A549 (cell line): ENCODE measurements around the gene TSKU. TPM values are rescaled to one million over a fixed set of nuclear protein-coding genes. Genes with fewer than 3 reads are reported as not detected.

Experiments
- ATAC-seq, 2 experiments: fragments of 200-7000 bp in 1 of 2; fragments of >200 bp in 1 of 2; cut with Nextera tagmentation in 1 of 2; cut with Tn5 transposase in 1 of 2; 3 replicates each; pipeline versions ENCODE4 v1.8.0 to v1.9.1; 2018 to 2020; ENCODE audit warnings: mild to moderate bottlenecking in 1 of 2, moderate library complexity in 1 of 2
- CTCF ChIA-PET: fragments of 300-600 bp; sonication (Branson Sonifier 250); formaldehyde crosslinking; extraction: SDS; loops from one replicate; lab custom pipeline; 2021; ENCODE audit warnings: antibody characterized with exemption, inconsistent platforms; lab: Yijun Ruan, JAX
- POLR2A ChIA-PET: fragments of 350-600 bp; formaldehyde crosslinking; extraction: SDS; loops from one replicate; lab custom pipeline; 2021; ENCODE audit warnings: antibody characterized with exemption, inconsistent platforms; lab: Yijun Ruan, JAX
- DNase-seq, 2 experiments: peaks; one replicate each; pipeline versions ENCODE4 v3.0.0 to v3.0.0-alpha.2; 2011 to 2016; ENCODE audit warnings: low read depth in 1 of 2, low spot score in 1 of 2
- FAIRE-seq: peaks from 2 replicates; lab custom pipeline; 2011; peaks lifted over from hg19 to GRCh38; lab: Jason Lieb, UNC
- H3K27ac ChIP-seq, 2 experiments: fragments of >200 bp; sonication (Bioruptor Twin); formaldehyde crosslinking; 3 replicates each; pipeline ENCODE4 v1.5.1; 2016 to 2017
- H3K4me1 ChIP-seq: fragments of >200 bp; sonication (Bioruptor Twin); formaldehyde crosslinking; 3 replicates; pipeline ENCODE4 v1.6.1; 2016
- H3K4me2 ChIP-seq: fragments of >200 bp; sonication (Bioruptor Twin); formaldehyde crosslinking; 3 replicates; pipeline ENCODE4 v1.6.1; 2016
- H3K4me3 ChIP-seq: fragments of >200 bp; sonication (Bioruptor Twin); formaldehyde crosslinking; 3 replicates; pipeline ENCODE4 v1.5.1; 2016
- H3K9me3 ChIP-seq: fragments of >200 bp; sonication (Bioruptor Twin); formaldehyde crosslinking; 3 replicates; pipeline ENCODE4 v1.6.1; 2016
- BHLHE40 ChIP-seq: IDR thresholded peaks from 2 replicates; pipeline ENCODE4 v1.6.1; 2012; ENCODE audit warnings: low read depth, low read length, inconsistent platforms
- CBX2 ChIP-seq: fragments of 200-600 bp; sonication (generic); IDR thresholded peaks from 2 replicates; pipeline ENCODE4 v1.6.1; 2016; ENCODE audit warnings: low read depth, mild to moderate bottlenecking, borderline replicate concordance
- CBX8 ChIP-seq: fragments of 200-600 bp; sonication (generic); IDR thresholded peaks from 2 replicates; pipeline ENCODE4 v1.6.1; 2016
- CHD2 ChIP-seq: fragments of 150-350 bp; IDR thresholded peaks from 2 replicates; pipeline ENCODE4 v1.6.1; 2014; ENCODE audit warnings: low read length; ENCODE audit not compliant: partially characterized antibody
- CHD4 ChIP-seq: fragments of 200-600 bp; sonication (generic); IDR thresholded peaks from 2 replicates; pipeline ENCODE4 v1.6.1; 2016; ENCODE audit warnings: antibody characterized with exemption, mild to moderate bottlenecking, borderline replicate concordance
- HEYL ChIP-seq: fragments of 250-450 bp; sonication (Bioruptor Pico); IDR thresholded peaks from 2 replicates; pipeline ENCODE4 v1.8.0; 2021; ENCODE audit warnings: mild to moderate bottlenecking, moderate library complexity
- JUNB ChIP-seq: fragments of >200 bp; sonication (Bioruptor Twin); formaldehyde crosslinking; IDR thresholded peaks from 2 replicates; pipeline ENCODE4 v1.6.1; 2016
- MYC ChIP-seq: IDR thresholded peaks from 2 replicates; pipeline ENCODE4 v1.6.1; 2012; ENCODE audit warnings: mild to moderate bottlenecking, inconsistent platforms, low read length, improper control_type of control experiment, borderline replicate concordance
- NPAS2 ChIP-seq: fragments of 250-450 bp; sonication (Bioruptor Pico); IDR thresholded peaks from 2 replicates; pipeline ENCODE4 v1.8.0; 2022; ENCODE audit warnings: mild to moderate bottlenecking, moderate library complexity, borderline replicate concordance
- PHF8 ChIP-seq: fragments of 200-600 bp; sonication (generic); IDR thresholded peaks from 2 replicates; pipeline ENCODE4 v1.6.1; 2016; ENCODE audit warnings: low read depth, mild to moderate bottlenecking, antibody characterized with exemption, moderate library complexity, borderline replicate concordance
- RAD21 ChIP-seq, 2 experiments: fragments of >200 bp in 1 of 2; sonication (Bioruptor Twin) in 1 of 2; formaldehyde crosslinking in 1 of 2; IDR thresholded peaks in 1 of 2; conservative IDR thresholded peaks in 1 of 2; 2 replicates in 1 of 2; 3 replicates in 1 of 2; pipeline ENCODE4 v1.6.1; 2012 to 2018; ENCODE audit warnings: inconsistent platforms in 1 of 2
- SMC3 ChIP-seq: fragments of >200 bp; sonication (Bioruptor Twin); formaldehyde crosslinking; IDR thresholded peaks from 3 replicates; pipeline ENCODE4 v1.6.1; 2018; ENCODE audit warnings: inconsistent platforms
- ZC3H11A ChIP-seq: fragments of 450-650 bp; IDR thresholded peaks from 2 replicates; pipeline ENCODE4 v1.6.1; 2014; ENCODE audit warnings: antibody characterized with exemption, mild to moderate bottlenecking
- ZFP36 ChIP-seq: fragments of 450-650 bp; IDR thresholded peaks from 2 replicates; pipeline ENCODE4 v1.6.1; 2014; ENCODE audit warnings: borderline replicate concordance; ENCODE audit not compliant: partially characterized antibody
- WGBS: methylation state at CpG from one replicate; pipeline ENCODE4 v1.1.6; 2017; ENCODE audit errors: missing lambda C conversion rate; 5-methylcytosine and 5-hydroxymethylcytosine counted together
- polyA plus RNA-seq, 4 experiments: library from polyadenylated mRNA; depleted of rRNA in 3 of 4; stranded (reverse); fragments of >200 nt; fragmentation: RNase III in 1 of 4; extraction: RNeasy Plus Mini Kit Qiagen cat#74134 plus additional on column Dnase treatment in 1 of 4; gene quantifications; 2 replicates in 3 of 4; 3 replicates in 1 of 4; pipeline ENCODE4 v1.2.3, GENCODE V29; 2011 to 2017
- TF ChIP-seq, protein P1 (sequence below): fragments of 250-450 bp; sonication (Bioruptor Pico); IDR thresholded peaks from 2 replicates; pipeline ENCODE4 v1.5.0; 2021; ENCODE audit warnings: mild to moderate bottlenecking, moderate library complexity, borderline replicate concordance
- TF ChIP-seq, protein P2 (sequence below): IDR thresholded peaks from 2 replicates; pipeline ENCODE4 v1.6.1; 2012
- TF ChIP-seq, protein P3 (sequence below): fragments of >200 bp; sonication (Bioruptor Twin); formaldehyde crosslinking; IDR thresholded peaks from 3 replicates; pipeline ENCODE4 v1.5.1; 2016

Gene TSKU
- polyA plus RNA-seq, 2 of the 4 experiments (the other 2 are of a cell fraction) = 164 to 171 TPM

DNA sequence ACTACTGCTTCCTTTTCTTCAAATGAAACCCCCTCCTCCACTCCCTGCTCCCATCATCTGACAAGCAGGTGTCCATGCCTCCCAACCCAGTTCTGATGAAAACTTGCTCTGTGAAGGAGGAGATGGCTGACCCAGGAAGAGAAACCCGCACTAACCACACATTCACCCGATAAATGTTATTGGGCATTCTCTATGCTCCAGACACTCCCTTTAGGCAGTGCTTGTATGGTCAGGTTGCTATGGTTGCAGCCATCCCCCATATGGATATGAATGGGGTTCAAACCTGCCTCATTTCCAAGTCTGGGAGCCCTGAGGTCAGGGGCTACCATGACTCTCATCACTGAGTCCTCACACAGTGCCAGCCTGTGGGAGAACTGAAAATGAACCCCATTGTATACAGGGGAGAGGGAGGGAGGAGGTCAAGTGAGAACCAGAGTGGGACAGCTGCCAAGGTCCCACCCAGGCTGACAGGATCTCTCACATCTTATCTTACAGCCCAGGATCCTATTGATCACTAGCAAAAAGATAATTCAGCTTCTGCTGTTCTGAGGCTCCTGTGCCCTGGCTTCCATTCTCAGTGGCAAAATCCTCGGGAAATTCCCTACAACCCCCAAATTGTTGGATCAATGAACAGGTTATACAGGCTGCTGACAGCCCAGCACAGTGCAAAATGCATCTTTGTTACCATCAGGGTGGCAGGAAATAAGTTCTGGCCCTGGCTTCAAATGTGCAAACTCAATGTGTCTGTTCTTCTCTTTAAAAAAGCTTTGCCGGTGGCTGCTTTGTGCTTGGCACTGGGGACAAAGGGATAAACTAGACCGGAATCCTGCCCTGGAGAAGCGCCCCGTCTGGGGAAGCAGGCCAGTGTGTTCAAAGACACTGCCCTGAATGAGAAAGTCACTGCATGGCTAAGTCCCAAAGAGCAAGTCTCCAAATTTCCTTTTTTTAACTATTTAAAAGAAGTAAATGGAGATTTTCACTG is 54.8 kb downstream of the TSKU start:
- FAIRE-seq = no peak
- no peaks in the 10 kb centered on the region for H3K9me3 ChIP-seq
- no peak overlapping the region for H3K4me3 ChIP-seq
- WGBS = 77% methylated on average over 7 of the region's 7 CpGs
- H3K4me2 ChIP-seq = no peak overlapping the region
- H3K4me1 ChIP-seq = peaks cover 39% of the 10 kb centered on the region
- DNase-seq = no peak
- ChIA-PET CTCF (interaction anchor here (0.7 to 1.7 kb wide), 12 partner anchors 13 to 253 kb away, joined by 3 to 18 read pairs (median 3); no protein-coding TSS in a partner anchor), POLR2A (no interaction called here)
- TF ChIP-seq, protein P1, sequence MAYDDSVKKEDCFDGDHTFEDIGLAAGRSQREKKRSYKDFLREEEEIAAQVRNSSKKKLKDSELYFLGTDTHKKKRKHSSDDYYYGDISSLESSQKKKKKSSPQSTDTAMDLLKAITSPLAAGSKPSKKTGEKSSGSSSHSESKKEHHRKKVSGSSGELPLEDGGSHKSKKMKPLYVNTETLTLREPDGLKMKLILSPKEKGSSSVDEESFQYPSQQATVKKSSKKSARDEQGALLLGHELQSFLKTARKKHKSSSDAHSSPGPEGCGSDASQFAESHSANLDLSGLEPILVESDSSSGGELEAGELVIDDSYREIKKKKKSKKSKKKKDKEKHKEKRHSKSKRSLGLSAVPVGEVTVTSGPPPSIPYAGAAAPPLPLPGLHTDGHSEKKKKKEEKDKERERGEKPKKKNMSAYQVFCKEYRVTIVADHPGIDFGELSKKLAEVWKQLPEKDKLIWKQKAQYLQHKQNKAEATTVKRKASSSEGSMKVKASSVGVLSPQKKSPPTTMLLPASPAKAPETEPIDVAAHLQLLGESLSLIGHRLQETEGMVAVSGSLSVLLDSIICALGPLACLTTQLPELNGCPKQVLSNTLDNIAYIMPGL (CRISPR knock-in tag) = no peak
- TF ChIP-seq PHF8 (no peak), MYC (no peak), JUNB (no peak), HEYL (CRISPR knock-in tag) (no peak), NPAS2 (no peak), ZFP36 (no peak), BHLHE40 (no peak), CHD2 (no peak)
- TF ChIP-seq, protein P2, sequence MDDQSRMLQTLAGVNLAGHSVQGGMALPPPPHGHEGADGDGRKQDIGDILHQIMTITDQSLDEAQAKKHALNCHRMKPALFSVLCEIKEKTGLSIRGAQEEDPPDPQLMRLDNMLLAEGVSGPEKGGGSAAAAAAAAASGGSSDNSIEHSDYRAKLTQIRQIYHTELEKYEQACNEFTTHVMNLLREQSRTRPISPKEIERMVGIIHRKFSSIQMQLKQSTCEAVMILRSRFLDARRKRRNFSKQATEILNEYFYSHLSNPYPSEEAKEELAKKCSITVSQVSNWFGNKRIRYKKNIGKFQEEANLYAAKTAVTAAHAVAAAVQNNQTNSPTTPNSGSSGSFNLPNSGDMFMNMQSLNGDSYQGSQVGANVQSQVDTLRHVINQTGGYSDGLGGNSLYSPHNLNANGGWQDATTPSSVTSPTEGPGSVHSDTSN = no peak
- no peak; a peak in 2 of 6 replicates for ATAC-seq
- peak overlapping the region; percentile 39 to 51; a peak in 4 of 6 replicates for H3K27ac ChIP-seq

DNA sequence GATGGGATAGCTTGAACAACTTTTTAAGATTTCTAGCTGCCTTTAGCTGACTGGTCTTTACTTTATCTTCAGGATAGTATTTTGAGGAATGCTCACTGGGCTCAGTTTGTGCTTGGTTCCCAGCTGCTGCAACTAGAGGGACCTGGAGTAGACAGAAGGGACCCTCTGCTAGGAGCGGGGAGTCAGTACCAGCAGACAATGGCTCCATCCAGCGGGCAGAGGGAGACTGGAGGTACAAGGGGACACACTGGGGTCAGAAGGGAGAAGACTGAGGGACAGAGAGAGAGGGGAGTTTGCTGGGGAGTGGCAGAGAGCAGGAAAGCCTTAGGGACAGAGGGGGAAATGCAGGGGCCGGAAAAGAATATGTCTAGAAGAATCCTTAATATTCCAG is 55.5 kb downstream of the TSKU start:
- CTCF ChIA-PET = interaction anchor here (0.7 to 1.7 kb wide), 12 partner anchors 14 to 252 kb away, joined by 3 to 18 read pairs (median 3); no protein-coding TSS in a partner anchor
- Histone ChIP-seq H3K9me3 (no peaks in the 10 kb centered on the region), H3K27ac (peak overlapping the region; percentile 36 to 51; a peak in 3 of 6 replicates)

DNA sequence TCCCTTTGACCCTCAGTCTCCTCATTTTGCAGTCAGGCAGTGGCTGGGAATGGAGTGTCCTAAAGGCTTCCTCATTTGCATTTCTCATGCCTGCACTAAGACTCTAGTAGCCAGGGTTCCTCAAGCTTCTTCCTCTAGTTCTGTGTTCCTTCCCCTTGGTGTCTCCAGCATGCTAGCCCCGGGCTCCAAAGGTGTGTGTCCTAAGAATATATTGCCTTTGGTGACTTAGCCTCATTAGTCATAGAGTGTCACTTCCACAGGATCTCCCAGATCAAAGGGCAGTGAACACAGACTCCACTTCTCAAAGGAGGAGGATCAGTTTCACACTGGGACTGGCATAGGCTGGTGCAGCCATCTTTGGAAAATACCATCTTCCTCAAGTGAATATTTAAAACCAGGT is 56.2 kb downstream of the TSKU start:
- ChIA-PET POLR2A (no interaction called here), CTCF (interaction anchor here (1.0 to 1.6 kb wide), 4 partner anchors 28 to 116 kb away, joined by 3 to 18 read pairs (median 3); no protein-coding TSS in a partner anchor)

More for the DNA sequence above, 55.5 kb downstream of the TSKU start:
- no peak overlapping the region for H3K4me2 ChIP-seq
- TF ChIP-seq, protein P3, sequence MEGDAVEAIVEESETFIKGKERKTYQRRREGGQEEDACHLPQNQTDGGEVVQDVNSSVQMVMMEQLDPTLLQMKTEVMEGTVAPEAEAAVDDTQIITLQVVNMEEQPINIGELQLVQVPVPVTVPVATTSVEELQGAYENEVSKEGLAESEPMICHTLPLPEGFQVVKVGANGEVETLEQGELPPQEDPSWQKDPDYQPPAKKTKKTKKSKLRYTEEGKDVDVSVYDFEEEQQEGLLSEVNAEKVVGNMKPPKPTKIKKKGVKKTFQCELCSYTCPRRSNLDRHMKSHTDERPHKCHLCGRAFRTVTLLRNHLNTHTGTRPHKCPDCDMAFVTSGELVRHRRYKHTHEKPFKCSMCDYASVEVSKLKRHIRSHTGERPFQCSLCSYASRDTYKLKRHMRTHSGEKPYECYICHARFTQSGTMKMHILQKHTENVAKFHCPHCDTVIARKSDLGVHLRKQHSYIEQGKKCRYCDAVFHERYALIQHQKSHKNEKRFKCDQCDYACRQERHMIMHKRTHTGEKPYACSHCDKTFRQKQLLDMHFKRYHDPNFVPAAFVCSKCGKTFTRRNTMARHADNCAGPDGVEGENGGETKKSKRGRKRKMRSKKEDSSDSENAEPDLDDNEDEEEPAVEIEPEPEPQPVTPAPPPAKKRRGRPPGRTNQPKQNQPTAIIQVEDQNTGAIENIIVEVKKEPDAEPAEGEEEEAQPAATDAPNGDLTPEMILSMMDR = peak; percentile 34
- no peak for TF ChIP-seq CHD4
- TF ChIP-seq SMC3 = peak; percentile 54
- TF ChIP-seq RAD21 (conservative IDR thresholded peaks at IDR 0.05 in 1 of 2, IDR thresholded peaks at IDR 0.05 in 1 of 2) = peak; percentile 61 to 76
- no peak overlapping the region for H3K4me3 ChIP-seq
- ATAC-seq = peak; percentile 57 to 87; a peak in 5 of 6 replicates
- peaks cover 39% of the 10 kb centered on the region for H3K4me1 ChIP-seq
- 73% methylated on average over 3 of the region's 3 CpGs for WGBS
- no peak for FAIRE-seq
- DNase-seq = peak; percentile 41 to 55
- POLR2A ChIA-PET = no interaction called here

More for the DNA sequence above, 56.2 kb downstream of the TSKU start:
- TF ChIP-seq CBX2 (no peak), CBX8 (no peak), ZC3H11A (no peak), SMC3 (no peak)
- H3K4me1 ChIP-seq = peaks cover 39% of the 10 kb centered on the region
- no peak overlapping the region for H3K27ac ChIP-seq
- no peak for DNase-seq
- H3K4me2 ChIP-seq = peak overlapping the region; percentile 14; the same call in 1 of the 3 replicates
- 10% methylated on average over 1 of the region's 1 CpG for WGBS
- ATAC-seq = no peak
- FAIRE-seq = no peak
- no peak overlapping the region for H3K4me3 ChIP-seq
- H3K9me3 ChIP-seq = no peaks in the 10 kb centered on the region
